Ectodermal cell (in vitro differentiated cells): ENCODE results near the gene PCNP.
"Not testable (repeated sequence)": the region's sequence is repeated elsewhere in the genome, so short reads cannot be mapped to it uniquely, and the experiment has no call there.

ENCODE experiments used
- H3K27ac ChIP-seq: 2 replicates; pipeline ENCODE4 v1.7.0; 2013; ENCODE audit warnings: mild to moderate bottlenecking, low read depth, low read length; ENCODE audit not compliant: insufficient read depth, poor library complexity, severe bottlenecking
- H3K27me3 ChIP-seq: 2 replicates; pipeline ENCODE4 v1.7.0; 2013; ENCODE audit warnings: mild to moderate bottlenecking, low read length; ENCODE audit not compliant: insufficient read depth, control insufficient read depth, poor library complexity, severe bottlenecking
- H3K36me3 ChIP-seq: one replicate; pipeline ENCODE4 v1.7.0; 2013; ENCODE audit warnings: low read length; ENCODE audit not compliant: control insufficient read depth, insufficient read depth
- H3K4me1 ChIP-seq: one replicate; pipeline ENCODE4 v1.7.0; 2013; ENCODE audit warnings: low read length; ENCODE audit not compliant: control insufficient read depth, insufficient read depth
- H3K4me3 ChIP-seq: 2 replicates; pipeline ENCODE4 v1.7.0; 2013; ENCODE audit warnings: low read depth, low read length, control low read depth; ENCODE audit not compliant: insufficient read depth
- H3K9me3 ChIP-seq: 2 replicates; pipeline ENCODE4 v1.7.0; 2013; ENCODE audit warnings: mild to moderate bottlenecking, low read length, moderate library complexity; ENCODE audit not compliant: control insufficient read depth
- WGBS, 2 experiments: methylation state at CpG; one replicate each; pipeline ENCODE4 v1.1.7; 2013; ENCODE audit warnings: missing lambda C conversion rate in 2 of 2; 5-methylcytosine and 5-hydroxymethylcytosine counted together

PCNP gene

GRCh38 chr3:101536266-101536665 lies 37.7 kb upstream of the PCNP start:
- Histone ChIP-seq H3K27me3 (no peaks in the 10 kb centered on the region), H3K4me3 (no peak overlapping the region), H3K4me1 (no peaks in the 10 kb centered on the region), H3K27ac (no peak overlapping the region), H3K36me3 (no peaks in the 10 kb centered on the region), H3K9me3 (no peaks in the 10 kb centered on the region)
- WGBS, 2 experiments, result 91 to 94% methylated on average over 1 of the region's 1 CpG

- H3K36me3 ChIP-seq, H3K27me3 ChIP-seq, H3K27ac ChIP-seq, H3K4me1 ChIP-seq, H3K9me3 ChIP-seq, H3K4me3 ChIP-seq: not testable (repeated sequence)
- 67% methylated on average over 1 of the region's 1 CpG; no CpG with 5 or more reads in 1 of the 2 experiments for WGBS, 2 experiments
Observed at GRCh38 chr3:101536955-101537354, 37.0 kb upstream of the PCNP start.

- Histone ChIP-seq H3K27me3 (no peaks in the 10 kb centered on the region), H3K4me3 (no peak overlapping the region), H3K4me1 (no peaks in the 10 kb centered on the region), H3K9me3 (no peaks in the 10 kb centered on the region), H3K27ac (no peak overlapping the region), H3K36me3 (no peaks in the 10 kb centered on the region)
Observed at GRCh38 chr3:101542957-101543356, 31.0 kb upstream of the PCNP start.

GRCh38 chr3:101544161-101544850 lies 29.7 kb upstream of the PCNP start:
- no peak overlapping the region for H3K27ac ChIP-seq
- H3K36me3 ChIP-seq, result no peaks in the 10 kb centered on the region

GRCh38 chr3:101548527-101549105 lies 25.4 kb upstream of the PCNP start:
- WGBS, 2 experiments, result 79 to 100% methylated on average over 1 to 2 of the region's 2 CpGs
- H3K4me1 ChIP-seq, result no peaks in the 10 kb centered on the region

More at GRCh38 chr3:101544161-101544850, 29.7 kb upstream of the PCNP start:
- no peaks in the 10 kb centered on the region for H3K4me1 ChIP-seq
- no peak overlapping the region for H3K4me3 ChIP-seq
- H3K9me3 ChIP-seq, result no peaks in the 10 kb centered on the region
- 100% methylated on average over 1 of the region's 1 CpG; no CpG with 5 or more reads in 1 of the 2 experiments for WGBS, 2 experiments
- H3K27me3 ChIP-seq, result no peaks in the 10 kb centered on the region

GRCh38 chr3:101549473-101549872 lies 24.5 kb upstream of the PCNP start:
- Histone ChIP-seq H3K27ac (no peak overlapping the region), H3K4me1 (no peaks in the 10 kb centered on the region), H3K4me3 (no peak overlapping the region), H3K27me3 (no peaks in the 10 kb centered on the region), H3K9me3 (no peaks in the 10 kb centered on the region), H3K36me3 (no peaks in the 10 kb centered on the region)
- 63 to 89% methylated on average over 1 of the region's 1 CpG for WGBS, 2 experiments

More at GRCh38 chr3:101548527-101549105, 25.4 kb upstream of the PCNP start:
- H3K9me3 ChIP-seq, result no peaks in the 10 kb centered on the region
- no peak overlapping the region for H3K4me3 ChIP-seq
- H3K27ac ChIP-seq, result no peak overlapping the region
- H3K27me3 ChIP-seq, result no peaks in the 10 kb centered on the region
- no peaks in the 10 kb centered on the region for H3K36me3 ChIP-seq

- not testable (repeated sequence) for H3K36me3 ChIP-seq
- WGBS, 2 experiments, result 96% methylated on average over 50 of the region's 50 CpGs
Observed at GRCh38 chr3:101551359-101552081, 22.5 kb upstream of the PCNP start.

GRCh38 chr3:101553381-101553780 lies 20.6 kb upstream of the PCNP start:
- H3K27me3 ChIP-seq, result peaks cover 15% of the 10 kb centered on the region

More at GRCh38 chr3:101551359-101552081, 22.5 kb upstream of the PCNP start:
- H3K9me3 ChIP-seq, H3K27ac ChIP-seq, H3K27me3 ChIP-seq, H3K4me1 ChIP-seq, H3K4me3 ChIP-seq: not testable (repeated sequence)

GRCh38 chr3:101556064-101556463 lies 17.9 kb upstream of the PCNP start:
- H3K27me3 ChIP-seq, result peaks cover 21% of the 10 kb centered on the region
- H3K36me3 ChIP-seq, result no peaks in the 10 kb centered on the region
- H3K4me3 ChIP-seq, result no peak overlapping the region
- WGBS, 2 experiments, result 52 to 56% methylated on average over 2 of the region's 3 CpGs
- no peaks in the 10 kb centered on the region for H3K4me1 ChIP-seq
- no peaks in the 10 kb centered on the region for H3K9me3 ChIP-seq
- no peak overlapping the region for H3K27ac ChIP-seq

More at GRCh38 chr3:101553381-101553780, 20.6 kb upstream of the PCNP start:
- not testable (repeated sequence) for H3K27ac ChIP-seq, H3K4me1 ChIP-seq, H3K9me3 ChIP-seq, H3K4me3 ChIP-seq, H3K36me3 ChIP-seq
- 74 to 78% methylated on average over 5 of the region's 5 CpGs for WGBS, 2 experiments

GRCh38 chr3:101561630-101562328 lies 12.2 kb upstream of the PCNP start, which contains the start of gene TRMT10C:
Gene TRMT10C, plus strand, starts transcription at chr3:101561868. Its CDS starts 2,914 bp downstream, at chr3:101564782.
- no peaks in the 10 kb centered on the region for H3K4me1 ChIP-seq
- peaks cover 17% of the 10 kb centered on the region for H3K27me3 ChIP-seq
- H3K36me3 ChIP-seq, result peaks cover 12% of the 10 kb centered on the region
- 1% methylated on average over 35 of the region's 35 CpGs for WGBS, 2 experiments
- H3K9me3 ChIP-seq, result no peaks in the 10 kb centered on the region
- H3K4me3 ChIP-seq, result peak within 1 kb of the TSS; percentile 99
- peak within 1 kb of the TSS; percentile 95 for H3K27ac ChIP-seq
